CD14-positive monocyte (primary cell): ENCODE results near the gene MALRD1. TPM values are rescaled to one million over a fixed set of nuclear protein-coding genes. Genes with fewer than 3 reads are reported as not detected.

Experiments
- DNase-seq, 3 donors: peaks; one replicate each; pipeline ENCODE4 v3.0.0-alpha.2; 2011 to 2022
- H2AFZ ChIP-seq: 2 replicates; pipeline ENCODE4 v1.6.0; 2012; ENCODE audit warnings: mild to moderate bottlenecking, low read depth, low read length, inconsistent platforms; ENCODE audit not compliant: insufficient read depth, poor library complexity, severe bottlenecking
- H3K27ac ChIP-seq, 2 donors: 1 replicate in 1 of 2; 2 replicates in 1 of 2; pipeline ENCODE4 v1.5.1; 2012 to 2013; ENCODE audit warnings: low read length in 2 of 2, control low read depth in 1 of 2, inconsistent platforms in 1 of 2, low read depth in 1 of 2, mild to moderate bottlenecking in 1 of 2
- H3K27me3 ChIP-seq, 2 donors: one replicate each; pipeline versions ENCODE4 v1.6.0 to v1.6.1; 2011 to 2013; ENCODE audit warnings: low read length in 2 of 2; ENCODE audit not compliant: control insufficient read depth in 2 of 2, insufficient read depth in 2 of 2
- H3K36me3 ChIP-seq, 2 donors: replicated peaks in 1 of 2; 1 replicate in 1 of 2; 2 replicates in 1 of 2; pipeline versions ENCODE4 v1.5.1 to v1.6.1; 2012 to 2013; ENCODE audit warnings: low read length in 2 of 2, control low read depth in 1 of 2, inconsistent platforms in 1 of 2, mild to moderate bottlenecking in 1 of 2; ENCODE audit not compliant: insufficient read depth in 2 of 2, control insufficient read depth in 1 of 2
- H3K4me1 ChIP-seq, 2 donors: 1 replicate in 1 of 2; 2 replicates in 1 of 2; pipeline versions ENCODE4 v1.5.1 to v1.6.1; 2012 to 2013; ENCODE audit warnings: low read length in 2 of 2, control low read depth in 1 of 2, inconsistent platforms in 1 of 2, mild to moderate bottlenecking in 1 of 2, moderate library complexity in 1 of 2; ENCODE audit not compliant: insufficient read depth in 2 of 2, control insufficient read depth in 1 of 2
- H3K4me2 ChIP-seq: replicated peaks from 2 replicates; pipeline ENCODE3; 2012; ENCODE audit warnings: low read length, moderate library complexity, mild to moderate bottlenecking; ENCODE audit not compliant: poor library complexity, severe bottlenecking; ENCODE audit errors: extremely low read depth
- H3K4me3 ChIP-seq, 3 experiments: fragments of 200-600 bp in 1 of 3; sonication (generic) in 1 of 3; replicated peaks in 1 of 3; 1 replicate in 2 of 3; 2 replicates in 1 of 3; pipeline ENCODE4 v1.5.1; 2011 to 2013; ENCODE audit warnings: low read length in 3 of 3, mild to moderate bottlenecking in 3 of 3, control low read depth in 2 of 3, low read depth in 2 of 3, inconsistent platforms in 1 of 3, moderate library complexity in 1 of 3
- H3K79me2 ChIP-seq: 2 replicates; pipeline ENCODE4 v1.6.0; 2012; ENCODE audit warnings: mild to moderate bottlenecking, control low read depth, inconsistent platforms, low read length, moderate library complexity; ENCODE audit not compliant: insufficient read depth
- H3K9ac ChIP-seq: 2 replicates; pipeline ENCODE4 v1.6.0; 2017; ENCODE audit warnings: low read length, mild to moderate bottlenecking; ENCODE audit not compliant: insufficient read depth, poor library complexity, severe bottlenecking
- H3K9me3 ChIP-seq, 2 donors: replicated peaks in 1 of 2; 1 replicate in 1 of 2; 2 replicates in 1 of 2; pipeline versions ENCODE4 v1.5.1 to v1.6.1; 2012 to 2013; ENCODE audit warnings: low read length in 2 of 2, control low read depth in 1 of 2; ENCODE audit not compliant: control insufficient read depth in 1 of 2, insufficient read depth in 1 of 2
- H4K20me1 ChIP-seq: 2 replicates; pipeline ENCODE4 v1.6.0; 2012; ENCODE audit warnings: mild to moderate bottlenecking, low read length, control low read depth, moderate library complexity; ENCODE audit not compliant: insufficient read depth
- H3K27ac Mint-ChIP-seq, 7 donors: one replicate each; pipeline ENCODE4 v1.8.0; 2020; ENCODE audit warnings: mild to moderate bottlenecking in 7 of 7, mixed read lengths in 7 of 7, moderate library complexity in 6 of 7, inconsistent platforms in 2 of 7
- H3K27me3 Mint-ChIP-seq, 3 donors: one replicate each; pipeline ENCODE4 v1.8.0; 2021 to 2022; ENCODE audit warnings: low read depth in 3 of 3, mild to moderate bottlenecking in 3 of 3, mixed read lengths in 3 of 3, moderate library complexity in 3 of 3, inconsistent platforms in 1 of 3
- H3K36me3 Mint-ChIP-seq, 2 donors: one replicate each; pipeline ENCODE4 v1.8.0; 2020; ENCODE audit warnings: mixed read lengths in 2 of 2, inconsistent platforms in 1 of 2, mild to moderate bottlenecking in 1 of 2
- H3K4me1 Mint-ChIP-seq: one replicate; pipeline ENCODE4 v1.8.0; 2020; ENCODE audit warnings: mild to moderate bottlenecking, mixed read lengths
- H3K4me3 Mint-ChIP-seq, 2 donors: one replicate each; pipeline ENCODE4 v1.8.0; 2020; ENCODE audit warnings: mild to moderate bottlenecking in 2 of 2, mixed read lengths in 2 of 2, moderate library complexity in 1 of 2
- H3K9me3 Mint-ChIP-seq, 7 donors: one replicate each; pipeline ENCODE4 v1.8.0; 2020 to 2022; ENCODE audit warnings: mixed read lengths in 7 of 7, mild to moderate bottlenecking in 6 of 7, moderate library complexity in 6 of 7, inconsistent platforms in 2 of 7
- CTCF ChIP-seq: fragments of 200-600 bp; IDR thresholded peaks from one replicate; pipeline ENCODE4 v1.8.0; 2022; ENCODE audit warnings: antibody characterized with exemption, mild to moderate bottlenecking
- WGBS: methylation state at CpG from one replicate; pipeline ENCODE4 v1.1.5; 2013; ENCODE audit warnings: missing lambda C conversion rate; ENCODE audit not compliant: insufficient coverage; 5-methylcytosine and 5-hydroxymethylcytosine counted together
- intact Hi-C, 2 donors: fragments of 100-400 bp; cut with micrococcal nuclease; formaldehyde crosslinking; loops; one replicate each; pipeline versions ENCODE4 v1.15.0 to v1.15.1; 2023
- polyA plus RNA-seq, 3 donors: library from polyadenylated mRNA; depleted of rRNA in 1 of 3; unstranded in 2 of 3; stranded (reverse) in 1 of 3; fragments of 300-500 nt in 2 of 3; fragments of >200 nt in 1 of 3; fragmentation: Illumina TruSeq in 2 of 3; gene quantifications; 1 replicate in 2 of 3; 2 replicates in 1 of 3; pipeline ENCODE4 v1.2.3, GENCODE V29; 2012 to 2021

MALRD1 gene
- polyA plus RNA-seq, 3 donors: not detected

- Histone ChIP-seq H3K27ac (no peak overlapping the region), H3K27me3 (no peaks in the 10 kb centered on the region), H3K9ac (no peak overlapping the region), H3K4me2 (no peak overlapping the region), H3K79me2 (no peaks in the 10 kb centered on the region), H2AFZ (no peak overlapping the region), H3K4me3 (no peak overlapping the region), H3K9me3 (no peaks in the 10 kb centered on the region), H3K4me1 (no peaks in the 10 kb centered on the region), H4K20me1 (no peaks in the 10 kb centered on the region), H3K36me3 (no peaks in the 10 kb centered on the region)
- WGBS: no CpG with 5 or more reads among the region's 2 CpGs
- no peak for TF ChIP-seq CTCF
- H3K27me3 Mint-ChIP-seq: peaks cover 0 to 2% (median 0%) of the 10 kb centered on the region in 3 donors
- intact Hi-C loops: no loop called here
- peaks cover 1 to 3% (median 2%) of the 10 kb centered on the region in 7 donors for H3K9me3 Mint-ChIP-seq
- H3K4me1 Mint-ChIP-seq: no peaks in the 10 kb centered on the region
- H3K27ac Mint-ChIP-seq: no peak overlapping the region
- no peaks in the 10 kb centered on the region for H3K36me3 Mint-ChIP-seq
- H3K4me3 Mint-ChIP-seq: no peak overlapping the region
- DNase-seq: no peak
Observed at GRCh38 chr10:19549503-19549902, 500.9 kb downstream of the MALRD1 start.

DNA sequence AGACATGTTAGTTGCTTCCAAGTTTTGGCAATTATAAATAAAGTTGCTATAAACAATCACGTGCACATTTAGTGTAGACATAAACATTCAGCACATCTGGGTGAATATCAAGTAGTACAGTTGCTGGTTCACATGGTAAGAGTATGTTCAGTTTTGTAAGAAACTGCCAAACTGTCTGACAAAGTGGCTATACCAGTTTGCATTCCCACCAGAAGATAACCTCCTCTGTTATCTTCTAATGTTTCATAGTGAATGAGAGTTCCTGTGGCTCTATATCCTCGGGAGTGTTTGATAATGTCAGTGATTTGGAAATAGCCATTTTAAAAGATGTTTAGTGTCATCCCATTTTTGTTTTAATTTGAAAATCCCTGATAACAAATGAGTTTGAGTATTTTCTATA, 508.1 kb downstream of the MALRD1 start:
- Mint-ChIP-seq H3K36me3 (no peaks in the 10 kb centered on the region), H3K27me3 (peaks cover 0 to 2% (median 0%) of the 10 kb centered on the region in 3 donors), H3K4me3 (no peak overlapping the region), H3K9me3 (peaks cover 0 to 5% (median 2%) of the 10 kb centered on the region in 7 donors), H3K4me1 (no peaks in the 10 kb centered on the region), H3K27ac (no peak overlapping the region)
- no peaks in the 10 kb centered on the region for H3K4me1 ChIP-seq
- no peaks in the 10 kb centered on the region for H4K20me1 ChIP-seq
- H3K9ac ChIP-seq: no peak overlapping the region
- H3K79me2 ChIP-seq: no peaks in the 10 kb centered on the region
- no peaks in the 10 kb centered on the region for H3K9me3 ChIP-seq
- intact Hi-C loops: no loop called here
- no peaks in the 10 kb centered on the region for H3K36me3 ChIP-seq
- no CpG with 5 or more reads among the region's 2 CpGs for WGBS
- H3K27ac ChIP-seq: no peak overlapping the region
- DNase-seq: no peak
- H2AFZ ChIP-seq: no peak overlapping the region
- no peak overlapping the region for H3K4me3 ChIP-seq
- H3K4me2 ChIP-seq: no peak overlapping the region
- no peak for TF ChIP-seq CTCF
- no peaks in the 10 kb centered on the region for H3K27me3 ChIP-seq
